ENCODE results near the gene CLCA2.

DNA sequence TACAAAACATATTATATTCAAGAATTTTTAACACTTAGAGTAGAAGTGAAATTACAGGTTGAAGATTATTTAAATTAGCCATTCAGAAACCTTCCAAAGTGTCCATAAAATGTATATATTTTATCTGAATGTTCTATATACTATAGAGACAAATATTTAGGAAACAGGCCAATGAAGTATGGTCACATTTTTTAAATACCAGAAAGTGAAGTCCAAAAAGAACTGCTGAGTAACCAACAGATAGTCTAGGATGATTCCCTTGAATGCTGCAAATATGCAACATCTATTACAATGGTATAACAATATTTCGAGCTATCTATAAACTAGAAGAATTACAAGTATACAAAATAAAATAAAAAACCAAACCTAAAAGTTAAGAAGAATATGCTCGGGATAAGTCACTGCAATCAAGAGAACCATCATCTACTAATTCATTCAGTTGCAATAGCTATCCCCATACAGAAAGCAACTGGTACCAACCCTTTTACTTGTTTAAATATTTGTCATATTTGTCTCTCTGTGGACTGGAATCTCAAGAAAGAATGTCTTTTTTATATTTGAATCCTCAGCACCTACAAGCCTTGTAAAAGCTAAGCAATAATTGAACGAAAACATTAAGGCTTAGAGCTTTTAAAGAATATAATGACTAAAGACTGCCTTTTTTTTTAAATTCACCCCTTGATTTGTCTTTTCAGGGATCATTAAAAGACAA lies 35.9 kb upstream of the CLCA2 start:
- TF ChIP-seq, protein P1, sequence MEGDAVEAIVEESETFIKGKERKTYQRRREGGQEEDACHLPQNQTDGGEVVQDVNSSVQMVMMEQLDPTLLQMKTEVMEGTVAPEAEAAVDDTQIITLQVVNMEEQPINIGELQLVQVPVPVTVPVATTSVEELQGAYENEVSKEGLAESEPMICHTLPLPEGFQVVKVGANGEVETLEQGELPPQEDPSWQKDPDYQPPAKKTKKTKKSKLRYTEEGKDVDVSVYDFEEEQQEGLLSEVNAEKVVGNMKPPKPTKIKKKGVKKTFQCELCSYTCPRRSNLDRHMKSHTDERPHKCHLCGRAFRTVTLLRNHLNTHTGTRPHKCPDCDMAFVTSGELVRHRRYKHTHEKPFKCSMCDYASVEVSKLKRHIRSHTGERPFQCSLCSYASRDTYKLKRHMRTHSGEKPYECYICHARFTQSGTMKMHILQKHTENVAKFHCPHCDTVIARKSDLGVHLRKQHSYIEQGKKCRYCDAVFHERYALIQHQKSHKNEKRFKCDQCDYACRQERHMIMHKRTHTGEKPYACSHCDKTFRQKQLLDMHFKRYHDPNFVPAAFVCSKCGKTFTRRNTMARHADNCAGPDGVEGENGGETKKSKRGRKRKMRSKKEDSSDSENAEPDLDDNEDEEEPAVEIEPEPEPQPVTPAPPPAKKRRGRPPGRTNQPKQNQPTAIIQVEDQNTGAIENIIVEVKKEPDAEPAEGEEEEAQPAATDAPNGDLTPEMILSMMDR (IDR thresholded peaks at IDR 0.05; ENCODE audit: low read depth, low read length) = no peak
- no peak for TF ChIP-seq EZH2phosphoT487 (IDR thresholded peaks at IDR 0.05; ENCODE audit: low read depth)
